Common myeloid progenitor, CD34-positive (primary cell): Measurements from ENCODE around the gene MISFA.
A peak's percentile ranks its signal among the peaks of the same experiment; 100 is the strongest.
"Not testable (repeated sequence)": the region's sequence is repeated elsewhere in the genome, so short reads cannot be mapped to it uniquely, and the experiment has no call there.

Experiments
- CTCF ChIA-PET: fragments of 350-600 bp; sonication (Branson Sonifier 250); formaldehyde crosslinking; loops from one replicate; lab custom pipeline; 2021; ENCODE audit warnings: antibody characterized with exemption; lab: Charles Lee
- POLR2A ChIA-PET: fragments of 350-600 bp; sonication (Branson Sonifier 250); formaldehyde crosslinking; loops from one replicate; lab custom pipeline; 2021; ENCODE audit warnings: antibody characterized with exemption; lab: Charles Lee
- DNase-seq, 3 donors: peaks; one replicate each; pipeline versions ENCODE4 v3.0.0 to v3.0.0-alpha.2; 2013
- H3K27ac ChIP-seq, 2 experiments: 1 replicate in 1 of 2; 2 replicates in 1 of 2; pipeline ENCODE4 v1.7.0; 2013; ENCODE audit warnings: inconsistent platforms in 2 of 2, low read length in 2 of 2, mild to moderate bottlenecking in 2 of 2, low read depth in 1 of 2, moderate library complexity in 1 of 2; ENCODE audit not compliant: severe bottlenecking in 2 of 2, insufficient read depth in 1 of 2, poor library complexity in 1 of 2
- H3K27me3 ChIP-seq, 5 experiments: replicated peaks in 2 of 5; 1 replicate in 3 of 5; 2 replicates in 2 of 5; pipeline versions ENCODE4 v1.6.1 to v1.7.0; 2013; ENCODE audit warnings: low read length in 4 of 5, mild to moderate bottlenecking in 2 of 5, moderate library complexity in 2 of 5, inconsistent platforms in 1 of 5; ENCODE audit not compliant: insufficient read depth in 5 of 5, control insufficient read depth in 4 of 5
- H3K36me3 ChIP-seq, 4 experiments: 1 replicate in 2 of 4; 2 replicates in 2 of 4; pipeline versions ENCODE4 v1.6.1 to v1.7.0; 2013; ENCODE audit warnings: low read length in 3 of 4, control low read depth in 1 of 4, mild to moderate bottlenecking in 1 of 4; ENCODE audit not compliant: control insufficient read depth in 4 of 4, insufficient read depth in 4 of 4
- H3K4me1 ChIP-seq, 4 experiments: 1 replicate in 3 of 4; 2 replicates in 1 of 4; pipeline versions ENCODE4 v1.6.1 to v1.7.1; 2013; ENCODE audit warnings: low read length in 3 of 4, mild to moderate bottlenecking in 3 of 4, control low read depth in 1 of 4, inconsistent platforms in 1 of 4, moderate library complexity in 1 of 4; ENCODE audit not compliant: control insufficient read depth in 4 of 4, insufficient read depth in 4 of 4; ENCODE audit errors: control extremely low read depth in 1 of 4
- H3K4me3 ChIP-seq, 7 experiments: 1 replicate in 4 of 7; 2 replicates in 3 of 7; pipeline versions ENCODE4 v1.5.1 to v1.7.0; 2013; ENCODE audit warnings: mild to moderate bottlenecking in 7 of 7, low read length in 6 of 7, moderate library complexity in 6 of 7, inconsistent platforms in 2 of 7, low read depth in 2 of 7, control low read depth in 1 of 7; ENCODE audit not compliant: insufficient read depth in 4 of 7, control insufficient read depth in 1 of 7; ENCODE audit errors: extremely low read depth in 1 of 7
- H3K9me3 ChIP-seq, 5 experiments: 1 replicate in 4 of 5; 2 replicates in 1 of 5; pipeline versions ENCODE4 v1.6.1 to v1.7.1; 2013; ENCODE audit warnings: low read length in 4 of 5, mild to moderate bottlenecking in 2 of 5, inconsistent platforms in 1 of 5, low read depth in 1 of 5, moderate library complexity in 1 of 5; ENCODE audit not compliant: control insufficient read depth in 4 of 5, insufficient read depth in 2 of 5; ENCODE audit errors: control extremely low read depth in 1 of 5
- WGBS: methylation state at CpG from one replicate; pipeline ENCODE4 v1.1.5; 2013; ENCODE audit not compliant: insufficient coverage; 5-methylcytosine and 5-hydroxymethylcytosine counted together

MISFA gene

DNA sequence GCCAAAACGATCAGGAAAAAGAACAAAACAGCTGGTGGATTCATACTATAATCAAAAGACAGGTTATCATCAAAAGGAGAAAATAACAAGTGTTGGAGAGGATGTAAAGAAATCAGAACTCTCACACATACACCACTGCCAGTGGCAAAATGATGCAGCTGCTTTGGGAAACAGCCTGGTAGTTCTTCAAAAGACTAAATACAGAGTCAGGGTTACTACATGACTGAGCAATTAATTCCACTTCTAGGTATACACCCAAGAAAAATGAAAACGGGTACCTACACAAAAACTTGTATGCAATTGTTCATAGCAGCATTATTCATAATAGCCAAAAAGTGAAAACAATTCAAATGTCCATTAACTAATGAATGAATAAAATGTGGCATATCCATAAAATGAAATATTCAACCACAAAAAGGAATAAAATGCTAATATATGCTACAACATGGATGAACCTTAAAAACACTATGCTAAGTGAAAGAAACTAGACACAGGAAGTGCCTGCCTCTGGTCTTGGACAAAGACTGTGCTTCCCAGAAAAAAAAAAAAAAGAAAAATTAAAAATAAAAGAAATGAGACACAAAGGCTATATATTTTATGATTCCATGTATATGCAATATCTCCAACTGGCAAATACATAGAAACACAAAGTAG lies 19.3 kb upstream of the MISFA start:
- Histone ChIP-seq H3K27me3 (no peaks in the 10 kb centered on the region), H3K4me3 (no peak overlapping the region), H3K4me1 (peaks cover 0 to 4% (median 0%) of the 10 kb centered on the region in 4 experiments), H3K9me3 (no peaks in the 10 kb centered on the region), H3K36me3 (peaks cover 0 to 4% (median 0%) of the 10 kb centered on the region in 4 experiments), H3K27ac (no peak overlapping the region)
- CTCF ChIA-PET, result interaction anchor here (1.3 to 1.6 kb wide), 2 partner anchors 39 to 40 kb away, joined by 3 to 4 read pairs; no protein-coding TSS in a partner anchor
- no peak for DNase-seq
- POLR2A ChIA-PET, result no interaction called here
- WGBS, result no CpG with 5 or more reads among the region's 2 CpGs

- ChIA-PET CTCF (interaction anchor here (1.5 kb wide), 1 partner anchor 21 kb away, joined by 3 read pairs; no protein-coding TSS in a partner anchor), POLR2A (interaction anchor here (0.9 kb wide), 1 partner anchor 20 kb away, joined by 3 read pairs; no protein-coding TSS in a partner anchor)
- H3K27me3 ChIP-seq, result no peaks in the 10 kb centered on the region
- H3K27ac ChIP-seq, result no peak overlapping the region
- H3K36me3 ChIP-seq, result peaks cover 0 to 4% (median 0%) of the 10 kb centered on the region in 4 experiments
- H3K4me3 ChIP-seq, result no peak overlapping the region
- WGBS, result no CpG with 5 or more reads among the region's 1 CpG
- H3K4me1 ChIP-seq, result peaks cover 0 to 4% (median 0%) of the 10 kb centered on the region in 4 experiments
- DNase-seq, result no peak
- no peaks in the 10 kb centered on the region for H3K9me3 ChIP-seq
Observed at GRCh38 chr11:18581825-18582224, 17.8 kb upstream of the MISFA start.

GRCh38 chr11:18588297-18589252 lies 11.0 kb upstream of the MISFA start, which contains the start of gene UEVLD:
UEVLD (minus strand) TSS chr11:18588734; CDS start chr11:18588654, 80 bp downstream.
- WGBS, result 2% methylated on average over 48 of the region's 50 CpGs
- Histone ChIP-seq H3K27ac (peak within 1 kb of the TSS in 1 of 2 experiments; percentile 73), H3K9me3 (no peaks in the 10 kb centered on the region), H3K27me3 (peaks cover 0 to 2% (median 0%) of the 10 kb centered on the region in 5 experiments), H3K4me1 (peaks cover 4 to 17% (median 14%) of the 10 kb centered on the region in 4 experiments), H3K36me3 (no peaks in the 10 kb centered on the region), H3K4me3 (peak within 1 kb of the TSS; percentile 75 to 91 (median 84))
- POLR2A ChIA-PET, result interaction anchor here (0.6 kb wide), 1 partner anchor 51 kb away, joined by 3 read pairs; no protein-coding TSS in a partner anchor
- peak; percentile 49 to 51 (median 51) for DNase-seq
- CTCF ChIA-PET, result interaction anchor here (0.6 to 1.8 kb wide), 5 partner anchors 13 to 142 kb away, joined by 3 to 4 read pairs (median 3); no protein-coding TSS in a partner anchor

GRCh38 chr11:18590571-18590970 lies 9.0 kb upstream of the MISFA start:
- Histone ChIP-seq H3K9me3 (no peaks in the 10 kb centered on the region), H3K36me3 (no peaks in the 10 kb centered on the region), H3K27me3 (peaks cover 0 to 2% (median 0%) of the 10 kb centered on the region in 5 experiments), H3K4me3 (no peak overlapping the region), H3K4me1 (peaks cover 4 to 17% (median 14%) of the 10 kb centered on the region in 4 experiments), H3K27ac (no peak overlapping the region)
- no peak for DNase-seq
- ChIA-PET CTCF (interaction anchor here (1.8 kb wide), 1 partner anchor 26 kb away, joined by 4 read pairs; no protein-coding TSS in a partner anchor), POLR2A (interaction anchor here (0.9 kb wide), 2 partner anchors 43 to 64 kb away, joined by 3 read pairs; partner anchors contain the start of genes SPTY2D1 and TSG101)
- no CpG with 5 or more reads among the region's 2 CpGs for WGBS

DNA sequence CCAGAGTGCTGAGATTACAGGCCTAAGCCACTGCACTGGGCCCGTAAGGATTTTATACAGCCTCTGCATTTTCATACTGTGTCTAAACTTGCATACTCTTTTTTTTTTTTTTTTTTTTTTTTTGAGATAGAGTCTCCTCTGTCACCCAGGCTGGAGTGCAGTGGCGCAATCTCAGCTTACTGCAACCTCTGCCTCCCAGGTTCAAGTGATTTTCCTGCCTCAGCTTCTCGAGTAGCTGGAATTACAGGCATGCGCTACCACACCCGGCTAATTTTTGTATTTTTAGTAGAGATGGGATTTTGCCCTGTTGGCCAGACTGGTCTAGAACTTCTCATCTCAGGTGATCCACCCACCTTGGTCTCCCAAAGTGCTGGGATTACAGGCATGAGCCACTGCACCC lies 5.5 kb upstream of the MISFA start:
- H3K27ac ChIP-seq, DNase-seq, H3K4me1 ChIP-seq, H3K4me3 ChIP-seq, POLR2A ChIA-PET, H3K36me3 ChIP-seq, H3K9me3 ChIP-seq, H3K27me3 ChIP-seq: not testable (repeated sequence)
- no CpG with 5 or more reads among the region's 5 CpGs for WGBS
- CTCF ChIA-PET, result interaction anchor here (1.1 kb wide), 1 partner anchor 57 kb away, joined by 3 read pairs; no protein-coding TSS in a partner anchor

DNA sequence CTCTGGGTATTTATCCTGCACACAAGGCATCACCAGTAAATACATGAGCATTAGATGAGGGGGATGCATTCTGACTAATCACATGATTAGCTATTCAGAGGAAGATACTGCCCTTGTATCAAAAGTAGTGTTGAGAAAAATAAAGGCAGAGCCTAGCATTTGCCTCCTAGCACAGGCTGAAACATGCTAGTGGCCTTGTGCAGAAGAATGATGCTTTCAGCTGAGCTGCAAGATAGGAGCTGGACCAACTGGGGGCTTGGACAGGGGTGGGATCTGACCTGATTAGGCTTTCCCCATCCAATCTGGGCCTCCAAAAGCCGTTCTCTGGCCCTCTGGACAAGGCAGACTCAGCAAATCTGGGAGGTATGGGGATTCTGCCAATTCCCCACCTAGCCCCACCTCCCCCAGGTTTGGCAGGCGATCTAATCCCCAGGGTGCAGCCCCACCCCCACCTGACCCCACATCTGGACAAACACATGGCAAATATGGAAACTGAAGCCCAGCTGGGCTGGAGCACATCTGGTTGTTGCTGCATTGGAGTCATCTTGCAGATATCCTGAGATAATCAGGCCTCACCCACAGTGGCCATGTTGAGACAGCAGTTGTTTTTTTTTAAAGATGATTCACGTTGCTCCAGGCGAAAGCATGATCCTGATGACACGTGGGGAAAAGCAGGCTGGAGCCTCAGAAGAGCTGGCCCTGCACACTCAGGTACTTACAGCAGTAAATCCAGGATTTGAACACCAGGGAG lies 4.4 kb upstream of the MISFA start:
- H3K27me3 ChIP-seq, result no peaks in the 10 kb centered on the region
- no peak overlapping the region for H3K4me3 ChIP-seq
- CTCF ChIA-PET, result interaction anchor here (0.9 to 1.1 kb wide), 2 partner anchors 15 to 56 kb away, joined by 3 read pairs; no protein-coding TSS in a partner anchor
- no peak overlapping the region for H3K27ac ChIP-seq
- WGBS, result 71% methylated on average over 4 of the region's 5 CpGs
- H3K9me3 ChIP-seq, result no peaks in the 10 kb centered on the region
- no peaks in the 10 kb centered on the region for H3K4me1 ChIP-seq
- POLR2A ChIA-PET, result interaction anchor here (0.6 kb wide), 1 partner anchor 24 kb away, joined by 3 read pairs; no protein-coding TSS in a partner anchor
- no peak for DNase-seq
- peaks cover 0 to 4% (median under 1%) of the 10 kb centered on the region in 4 experiments for H3K36me3 ChIP-seq
